ENCODE results near the gene RRP36. TPM values are rescaled to one million over a fixed set of nuclear protein-coding genes. Genes with fewer than 3 reads are reported as not detected.

RRP36 gene
- total and polyA plus RNA-seq, 9 of the 15 experiments (the other 6 are each of a cell fraction or from before 2014, with no cell fraction given) = 27.6 to 150 (median 114) TPM

- Histone ChIP-seq H3K4me2 (ENCODE audit: insufficient read depth, low read length) (peak overlapping the region; percentile 100), H3K4me1 (replicated peaks in 1 of 2; ENCODE audit: control insufficient read depth in 2 of 2, insufficient read depth in 2 of 2, low read length in 2 of 2) (peaks cover 37 to 39% of the 10 kb centered on the region in 2 experiments), H4K20me1 (replicated peaks; ENCODE audit: control insufficient read depth, insufficient read depth, low read length) (no peaks in the 10 kb centered on the region), H3K27me3 (ENCODE audit: control insufficient read depth in 2 of 2, insufficient read depth in 2 of 2, low read length in 2 of 2) (no peaks in the 10 kb centered on the region), H3K9ac (ENCODE audit: insufficient read depth in 1 of 2, low read depth in 2 of 2, low read length in 2 of 2) (peak overlapping the region; percentile 82 to 94), H3K27ac (ENCODE audit: extremely low read depth, low read depth, low read length) (peak overlapping the region; percentile 83), H3K79me2 (ENCODE audit: control insufficient read depth, insufficient read depth, low read length) (peaks cover 59% of the 10 kb centered on the region), H3K36me3 (ENCODE audit: control insufficient read depth, insufficient read depth, low read length) (peaks cover 80% of the 10 kb centered on the region), H2AFZ (ENCODE audit: low read depth, low read length) (peak overlapping the region; percentile 94), H3K9me1 (ENCODE audit: control insufficient read depth, insufficient read depth, low read length) (no peaks in the 10 kb centered on the region), H3K4me3 (peak overlapping the region; percentile 72), H3K9me3 (replicated peaks; ENCODE audit: control insufficient read depth, insufficient read depth, low read depth, low read length) (no peaks in the 10 kb centered on the region)
- no TSS peak for BruUV-seq (replicated peaks)
- DNase-seq (ENCODE audit: extremely low read depth in 1 of 4, low spot score in 3 of 4) = peak in 3 of 4 experiments; percentile 50 to 61 (median 55)
- ATAC-seq = peak; percentile 34
- in situ Hi-C loops (cut with MboI) = no loop called here
- TF ChIP-seq NR2C1 (IDR thresholded peaks at IDR 0.05) (no peak), NR2C1 (tag; IDR thresholded peaks at IDR 0.05) (0 out of 2 replicates have a peak, but pooled peaks have one; percentile 21), PCBP1 (IDR thresholded peaks at IDR 0.05; ENCODE audit: low read depth, low read length, poor library complexity, severe bottlenecking) (peak; percentile 2), CEBPG (CRISPR knock-in tag; IDR thresholded peaks at IDR 0.05) (0 out of 2 replicates have a peak, but pooled peaks have one; percentile 8), CEBPG (tag; conservative IDR thresholded peaks at IDR 0.05 in 1 of 2, IDR thresholded peaks at IDR 0.05 in 1 of 2) (no peak), SMARCA5 (IDR thresholded peaks at IDR 0.05) (no peak), ELK1 (CRISPR knock-in tag; IDR thresholded peaks at IDR 0.05) (no peak; the same call in 1 of the 2 replicates), ZNF740 (CRISPR knock-in tag; IDR thresholded peaks at IDR 0.05) (no peak), ZNF740 (tag; IDR thresholded peaks at IDR 0.05) (peak in 1 of 2 experiments; percentile 1; a peak in 1 of 4 replicates)
- WGBS (ENCODE audit: insufficient coverage, low coverage, missing lambda C conversion rate) = 48% methylated on average over 3 of the region's 5 CpGs
- ChIA-PET POLR2A (interaction anchor here (0.6 to 2.5 kb wide), 11 partner anchors 9 to 185 kb away, joined by 3 to 17 read pairs (median 4); partner anchors contain the start of genes CNPY3, CUL7 and PEX6), CTCF (ENCODE audit: low intra/inter-chr PET ratio) (no interaction called here)
- intact Hi-C loops (cut with micrococcal nuclease) = no loop called here
- FAIRE-seq = peak; percentile 37
Measured at GRCh38 chr6:43020847-43021246, 576 bp upstream of the RRP36 start.

Measured in K562 (cell line).